GM19397 (cell line): Measurements from ENCODE around the gene OSGEP.
A peak's percentile ranks its signal among the peaks of the same experiment; 100 is the strongest.

Experiments used
- ATAC-seq: cut with Tn5 transposase; IDR thresholded peaks from one replicate; pipeline ENCODE4 v1.9.1; 2021; ENCODE audit warnings: mild to moderate bottlenecking, moderate library complexity; ENCODE audit not compliant: unreplicated experiment

The OSGEP gene

DNA sequence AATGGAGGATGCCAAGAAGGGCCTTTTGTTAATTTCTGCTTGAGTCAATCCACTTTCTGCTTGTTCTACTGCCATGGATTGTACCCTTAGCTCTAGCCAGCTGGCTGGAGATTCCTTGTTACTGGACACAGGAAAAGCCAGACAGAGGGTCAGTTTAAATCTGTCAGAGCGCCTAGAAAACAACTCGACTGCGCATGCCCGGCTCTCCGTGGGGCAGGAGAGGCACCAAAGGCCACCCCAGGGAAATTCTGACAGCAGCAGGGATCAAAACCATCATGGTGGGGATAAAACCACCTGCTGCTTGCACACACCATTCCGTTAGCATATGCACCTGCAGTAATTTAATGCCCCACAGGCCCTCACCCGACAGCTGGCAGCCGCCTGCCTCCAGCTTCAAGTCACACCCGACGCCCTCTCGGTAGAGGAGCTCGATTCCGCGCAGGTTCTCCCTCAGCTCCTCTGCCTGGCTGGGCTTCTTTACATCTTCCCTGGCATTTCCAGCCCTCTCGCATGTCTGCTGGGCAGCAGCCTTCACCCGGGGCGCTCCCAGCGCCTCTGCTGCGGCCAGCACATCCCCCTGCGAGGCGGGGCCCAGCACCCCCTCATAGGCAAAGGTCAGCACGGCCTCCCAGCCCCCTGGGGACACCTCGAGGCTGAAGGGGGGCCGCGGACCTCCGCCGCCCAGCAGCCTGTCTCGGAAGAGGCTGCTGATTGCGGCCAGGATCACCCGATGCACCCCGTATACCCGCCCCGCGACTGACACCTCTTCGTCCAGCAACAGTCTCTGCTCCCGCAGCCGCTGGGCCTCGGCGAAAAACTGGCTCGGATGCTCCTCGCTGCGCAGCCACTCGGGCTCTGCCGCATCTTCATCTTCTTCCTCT, 19.7 kb downstream of the OSGEP start:
- ATAC-seq = no peak

DNA sequence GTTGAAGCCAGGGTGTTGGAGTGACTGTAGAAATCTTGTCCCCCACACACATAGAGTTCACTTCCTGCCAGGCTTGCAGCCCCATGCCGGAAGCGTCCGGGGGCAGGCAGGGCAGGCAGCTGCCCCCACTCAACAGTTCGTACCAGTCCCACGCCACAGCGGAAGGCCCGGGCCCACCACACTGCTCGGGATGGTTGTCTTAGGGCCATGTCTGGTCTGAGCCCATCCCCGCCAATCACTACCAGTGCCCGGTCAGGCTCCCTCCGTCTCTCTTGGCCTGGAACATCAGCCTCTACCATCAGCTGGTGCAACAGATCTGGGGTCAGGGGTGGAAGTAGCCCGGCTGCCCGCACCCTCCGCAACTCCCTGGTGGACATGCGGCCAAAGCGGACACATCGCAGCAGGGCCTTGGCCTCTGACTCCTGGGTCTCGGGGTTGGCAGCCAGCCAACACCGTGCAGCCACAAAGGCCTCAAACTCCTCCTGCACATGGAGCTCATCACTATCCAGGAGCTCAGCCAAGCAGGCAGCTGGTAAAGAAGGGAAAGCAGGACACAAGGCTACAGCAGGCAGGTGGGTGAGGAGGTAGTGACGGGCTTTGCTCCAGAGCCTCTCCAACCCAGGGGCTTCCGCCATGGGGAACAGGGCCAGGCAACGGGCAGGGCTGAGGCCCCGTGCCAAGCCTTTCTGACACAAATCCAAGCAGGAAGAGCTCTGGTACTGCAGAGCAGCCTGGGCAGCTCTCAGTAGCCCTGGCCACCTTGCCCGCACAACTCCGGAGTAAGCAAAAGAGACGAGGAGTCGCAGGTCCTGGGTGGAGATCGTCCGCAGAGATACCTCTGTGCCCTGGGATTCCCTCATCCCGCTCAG, 24.6 kb downstream of the OSGEP start:
- no peak for ATAC-seq

DNA sequence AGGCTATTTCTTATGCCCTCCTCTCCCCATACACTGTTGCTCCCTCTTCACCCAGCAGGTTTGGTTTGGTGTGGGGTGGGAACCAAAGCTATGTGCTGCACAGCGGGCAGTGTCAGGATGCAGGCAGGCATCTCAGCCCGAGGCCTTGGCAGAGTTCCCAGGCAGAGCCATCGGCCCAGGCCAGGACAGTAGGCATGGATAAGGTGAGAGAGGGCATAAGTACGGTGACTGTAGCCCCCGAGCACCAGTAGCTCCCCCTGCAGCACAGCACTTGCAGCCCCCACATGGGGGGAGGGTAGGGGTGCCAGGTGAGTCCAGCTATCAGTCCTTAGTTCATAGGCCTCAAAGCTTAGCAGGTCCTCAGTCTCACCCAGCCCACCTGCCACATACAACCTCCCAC, 25.8 kb downstream of the OSGEP start:
- ATAC-seq = no peak

- ATAC-seq = peak; percentile 40
Measured at GRCh38 chr14:20428010-20428365, 26.6 kb downstream of the OSGEP start.

- peak; percentile 65 for ATAC-seq
Measured at GRCh38 chr14:20427231-20428009, 27.2 kb downstream of the OSGEP start.

GRCh38 chr14:20424851-20425250, 29.8 kb downstream of the OSGEP start:
- no peak for ATAC-seq

GRCh38 chr14:20422886-20423285, 31.7 kb downstream of the OSGEP start:
- ATAC-seq = no peak

- ATAC-seq = no peak
Measured at GRCh38 chr14:20421267-20421666, 33.3 kb downstream of the OSGEP start.

GRCh38 chr14:20419419-20419818, 35.2 kb downstream of the OSGEP start:
- ATAC-seq = no peak

DNA sequence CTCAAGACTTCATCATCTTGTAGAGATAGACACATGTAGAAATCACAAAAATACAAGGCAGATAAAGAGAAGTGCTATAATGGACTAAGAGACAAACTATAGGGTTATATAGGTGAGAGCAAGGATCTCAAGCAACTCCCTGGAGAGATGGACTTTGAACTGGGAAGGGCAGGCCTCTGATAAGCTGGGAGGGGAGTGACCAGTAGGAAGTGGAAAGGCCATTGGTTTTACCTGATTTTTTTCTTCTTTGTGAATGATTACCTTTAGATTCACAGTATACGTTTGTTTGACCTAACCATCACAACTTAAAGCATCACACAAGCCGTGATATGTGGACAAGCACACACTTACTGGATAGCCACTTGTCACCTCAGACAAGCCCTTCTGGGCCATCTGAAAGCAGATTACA, 36.1 kb downstream of the OSGEP start:
- ATAC-seq = no peak

GRCh38 chr14:20417250-20418186, 37.1 kb downstream of the OSGEP start:
- no peak for ATAC-seq

DNA sequence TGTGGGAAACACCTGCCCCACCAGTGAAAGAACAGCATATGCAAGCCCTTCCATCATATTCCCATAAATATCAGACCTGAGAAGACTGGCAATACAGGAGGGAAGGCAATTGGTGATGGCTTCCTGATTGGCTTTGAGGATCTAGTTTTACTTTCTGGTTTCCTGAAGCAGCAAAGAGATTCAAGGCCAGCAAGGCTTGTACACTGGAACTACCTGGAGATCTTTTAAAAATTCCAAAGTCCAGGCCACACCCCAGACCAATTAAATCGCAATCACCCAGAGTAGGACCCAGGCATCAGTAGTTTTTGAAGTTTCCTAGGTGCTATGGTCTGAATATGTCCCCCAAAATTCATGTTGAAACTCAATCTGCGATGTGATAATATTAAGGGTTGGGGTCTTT, 38.4 kb downstream of the OSGEP start:
- ATAC-seq = no peak

- ATAC-seq = no peak
Measured at GRCh38 chr14:20415782-20416206, 38.8 kb downstream of the OSGEP start.

DNA sequence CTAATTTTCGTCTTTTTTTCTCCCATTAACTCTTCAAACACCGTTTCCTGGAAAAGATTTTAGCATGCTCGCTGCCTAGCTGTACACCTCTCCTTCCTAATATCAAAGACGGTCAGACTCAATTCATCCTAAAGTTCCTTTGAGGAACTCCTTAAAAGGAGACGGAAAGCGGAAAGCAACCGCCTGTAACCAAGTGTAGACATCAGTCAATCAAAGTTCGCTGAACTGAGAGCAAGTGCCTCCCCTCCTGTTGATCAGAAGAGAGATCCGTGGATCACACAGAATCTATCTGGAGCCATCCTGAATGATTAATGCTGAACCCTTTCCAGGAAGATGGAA, 40.9 kb downstream of the OSGEP start:
- ATAC-seq = peak; percentile 41

DNA sequence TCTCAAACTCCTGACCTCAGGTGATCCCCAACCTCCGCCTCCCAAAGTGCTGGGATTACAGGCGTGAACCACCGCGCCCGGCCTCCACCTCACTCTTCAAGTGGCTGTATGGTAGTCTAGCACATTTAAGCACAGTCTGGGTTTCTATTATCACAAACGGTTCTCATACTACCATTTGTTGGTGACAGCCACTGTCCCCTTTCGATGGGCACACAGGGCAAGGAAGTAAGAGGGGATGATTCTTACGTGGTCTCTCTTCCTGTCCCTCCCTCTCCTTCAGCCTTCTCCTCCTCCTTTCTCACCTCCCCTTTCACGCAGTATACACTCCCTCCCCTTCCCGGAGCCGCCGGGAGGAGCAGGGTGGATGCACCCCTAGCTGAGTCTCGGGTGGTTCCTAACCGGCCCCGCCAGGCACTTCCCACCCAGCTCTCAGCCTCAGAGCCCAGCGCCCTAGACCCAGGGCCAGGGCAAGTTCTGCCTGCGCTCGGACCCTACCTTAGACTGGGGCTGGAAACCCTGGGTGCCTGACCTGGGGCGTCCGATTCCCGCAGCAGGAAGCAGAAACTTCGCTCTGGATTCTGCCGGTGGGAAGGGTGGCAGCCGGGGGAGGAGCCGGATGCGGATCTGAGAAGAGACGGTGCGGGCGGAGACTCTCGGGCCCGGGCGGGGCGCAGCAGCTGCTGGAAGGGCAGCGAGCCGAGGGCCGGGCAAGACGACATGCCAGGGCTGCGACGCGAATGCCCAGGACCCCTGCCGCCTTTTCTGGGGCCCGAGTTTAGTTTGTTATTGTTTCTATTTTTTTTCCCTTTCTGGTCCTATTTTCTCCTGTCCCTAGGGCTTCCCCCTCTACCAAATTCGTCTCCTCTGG, 41.5 kb downstream of the OSGEP start, which contains the start of gene TEP1:
TEP1 (minus strand) TSS at position 626 of the 868 bp plus-strand sequence. CDS start 5,062 bp downstream, outside the sequence.
- peak; percentile 75 for ATAC-seq

GRCh38 chr14:20412411-20412810, 42.2 kb downstream of the OSGEP start:
- ATAC-seq = peak; percentile 47

DNA sequence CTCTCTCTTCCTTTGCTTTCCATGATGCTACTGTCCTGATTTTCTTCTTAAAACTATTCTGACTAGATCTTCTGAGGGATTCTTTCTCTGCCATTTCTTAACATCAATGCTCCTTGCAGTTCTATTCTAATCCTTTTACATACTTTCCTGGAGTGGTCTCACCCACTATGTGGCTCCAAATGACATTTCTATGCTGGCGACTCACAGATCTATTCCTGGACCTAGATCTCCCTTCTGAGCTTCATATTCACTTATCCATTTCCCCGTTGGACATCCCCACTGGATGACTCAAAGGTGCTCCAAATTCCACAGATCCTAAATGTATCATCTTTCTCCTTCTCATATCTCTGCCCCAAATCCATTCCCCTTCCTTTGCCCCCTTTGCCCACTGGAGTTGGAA, 45.4 kb downstream of the OSGEP start:
- ATAC-seq = no peak

GRCh38 chr14:20403521-20403920, 51.1 kb downstream of the OSGEP start:
- no peak for ATAC-seq

GRCh38 chr14:20400965-20401593, 53.5 kb downstream of the OSGEP start:
- ATAC-seq = no peak
